ENCODE data around the gene NYNRIN. TPM values are rescaled to one million over a fixed set of nuclear protein-coding genes. Genes with fewer than 3 reads are reported as not detected.

NYNRIN gene
- total and polyA plus RNA-seq, 10 of the 15 experiments (the other 5 are each of a cell fraction or from before 2014, with no cell fraction given): under 0.01 to 0.15 (median 0.01) TPM; not detected in 5

GRCh38 chr14:24368212-24368561 lies 30.6 kb upstream of the NYNRIN start:
- Histone ChIP-seq H3K27ac (ENCODE audit: control insufficient read depth, insufficient read depth) (no peak overlapping the region), H3K4me1 (ENCODE audit: control insufficient read depth, insufficient read depth, low read length) (peaks cover 16% of the 10 kb centered on the region), H3K79me2 (ENCODE audit: control insufficient read depth, insufficient read depth, low read length) (no peaks in the 10 kb centered on the region), H4K20me1 (ENCODE audit: control insufficient read depth, insufficient read depth) (no peaks in the 10 kb centered on the region), H2AFZ (ENCODE audit: control insufficient read depth, low read depth, low read length) (no peak overlapping the region), H3K36me3 (ENCODE audit: control insufficient read depth in 2 of 2, insufficient read depth in 2 of 2, low read length in 1 of 2) (no peaks in the 10 kb centered on the region), H3K9ac (ENCODE audit: control insufficient read depth, insufficient read depth, low read length) (peak overlapping the region; percentile 60; the same call in 1 of the 2 replicates), H3K27me3 (replicated peaks in 1 of 2; ENCODE audit: control insufficient read depth in 2 of 2, insufficient read depth in 2 of 2, low read length in 1 of 2) (peaks cover 1 to 6% of the 10 kb centered on the region in 2 experiments), H3K4me2 (ENCODE audit: control insufficient read depth, insufficient read depth) (peak overlapping the region; percentile 74; the same call in 1 of the 2 replicates), H3K4me3 (peak overlapping the region; percentile 51), H3K9me3 (replicated peaks; ENCODE audit: control insufficient read depth, insufficient read depth, low read length) (no peaks in the 10 kb centered on the region)
- in situ Hi-C loops (cut with MboI): loop anchor here (5.0 kb wide), 1 partner anchor 64 kb away; no protein-coding TSS in a partner anchor
- 3% methylated on average over 13 of the region's 15 CpGs for WGBS (ENCODE audit: insufficient coverage, insufficient replicate concordance, low lambda C conversion rate, missing lambda C conversion rate)
- no peak for ATAC-seq
- RAD21 ChIA-PET (ENCODE audit: unreplicated experiment): interaction anchor here (1.0 to 2.1 kb wide), 2 partner anchors 35 to 64 kb away, joined by 6 to 7 read pairs; no protein-coding TSS in a partner anchor
- BruUV-seq (replicated peaks): no TSS peak
- DNase-seq (ENCODE audit: low read depth, low spot score): no peak
- POLR2A ChIA-PET: interaction anchor here (0.7 to 1.4 kb wide), 3 partner anchors 14 to 121 kb away, joined by 3 to 13 read pairs (median 6); partner anchors contain the start of genes CBLN3 and KHNYN
- CTCF ChIA-PET: interaction anchor here (0.8 to 4.4 kb wide), 4 partner anchors 35 to 63 kb away, joined by 3 to 22 read pairs (median 8); partner anchors contain the start of genes CBLN3 and KHNYN
- TF ChIP-seq, protein P1, sequence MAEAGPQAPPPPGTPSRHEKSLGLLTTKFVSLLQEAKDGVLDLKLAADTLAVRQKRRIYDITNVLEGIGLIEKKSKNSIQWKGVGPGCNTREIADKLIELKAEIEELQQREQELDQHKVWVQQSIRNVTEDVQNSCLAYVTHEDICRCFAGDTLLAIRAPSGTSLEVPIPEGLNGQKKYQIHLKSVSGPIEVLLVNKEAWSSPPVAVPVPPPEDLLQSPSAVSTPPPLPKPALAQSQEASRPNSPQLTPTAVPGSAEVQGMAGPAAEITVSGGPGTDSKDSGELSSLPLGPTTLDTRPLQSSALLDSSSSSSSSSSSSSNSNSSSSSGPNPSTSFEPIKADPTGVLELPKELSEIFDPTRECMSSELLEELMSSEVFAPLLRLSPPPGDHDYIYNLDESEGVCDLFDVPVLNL (IDR thresholded peaks at IDR 0.05; ENCODE audit: low read depth, low read length): no peak
- TF ChIP-seq YBX1 (IDR thresholded peaks at IDR 0.05) (no peak), KLF5 (IDR thresholded peaks at IDR 0.05; ENCODE audit: partially characterized antibody) (no peak)
- FAIRE-seq: no peak
- intact Hi-C loops (cut with micrococcal nuclease; ENCODE audit: unreplicated experiment): loop anchor here (5.0 kb wide), 2 partner anchors 36 to 44 kb away; no protein-coding TSS in a partner anchor
- SMC1A ChIA-PET (ENCODE audit: uncharacterized antibody, unreplicated experiment): interaction anchor here (0.7 to 1.4 kb wide), 3 partner anchors 57 to 63 kb away, joined by 3 to 4 read pairs (median 3); partner anchors contain the start of gene KHNYN
